ENCODE data around the gene TRAF4. TPM values are rescaled to one million over a fixed set of nuclear protein-coding genes. Genes with fewer than 3 reads are reported as not detected.

The TRAF4 gene
- total RNA-seq, 1 experiment from 2014 or later: 104 TPM

- no peaks in the 10 kb centered on the region for H3K9me2 ChIP-seq (replicated peaks; ENCODE audit: low read length)
- no peaks in the 10 kb centered on the region for H3K4me1 ChIP-seq (ENCODE audit: insufficient read depth, low read length)
- no peak overlapping the region for H3K27ac ChIP-seq (ENCODE audit: low read length)
- no peak for DNase-seq
- ChIA-PET POLR2A (ENCODE audit: unreplicated experiment) (no interaction called here), CTCF (no interaction called here)
- no peak for TF ChIP-seq EZH2phosphoT487 (IDR thresholded peaks at IDR 0.05; ENCODE audit: borderline replicate concordance, low read length)
- no peaks in the 10 kb centered on the region for H3K36me3 ChIP-seq (ENCODE audit: low read depth, low read length)
- H3K27me3 ChIP-seq (ENCODE audit: low read length): no peaks in the 10 kb centered on the region
- no TSS peak for BruUV-seq (replicated peaks)
- H3K4me3 ChIP-seq (ENCODE audit: low read length): no peak overlapping the region
- ATAC-seq: no peak
- H3F3A ChIP-seq (ENCODE audit: low read length, unreplicated experiment): no peaks in the 10 kb centered on the region
- intact Hi-C loops (cut with micrococcal nuclease): no loop called here
- H2AFZ ChIP-seq (ENCODE audit: low read length): no peak overlapping the region
- no peak overlapping the region for H3K9ac ChIP-seq (ENCODE audit: low read length)
- H3K9me3 ChIP-seq (ENCODE audit: low read length): no peaks in the 10 kb centered on the region
- no peak overlapping the region for H3K4me2 ChIP-seq (ENCODE audit: low read length)
- peaks cover 14% of the 10 kb centered on the region; the same call in 1 of the 2 replicates for H3K79me2 ChIP-seq (ENCODE audit: low read length)
- no peaks in the 10 kb centered on the region for H4K20me1 ChIP-seq (ENCODE audit: low read length)
These were observed 52.3 kb downstream of the TRAF4 start for GRCh38 chr17:28796062-28796461.

Other genes starting within 250 kb of the TRAF4 start
- not detected in 2 replicates for gene FOXN1, start 237.7 kb upstream of the TRAF4 start, total RNA-seq (2014; rRNA removed)
- gene UNC119, start 191.4 kb upstream of the TRAF4 start, total RNA-seq (2014; rRNA removed): 68.4 and 82.1 TPM in 2 replicates
- 15.8 and 22.4 TPM in 2 replicates for gene PIGS, start 172.5 kb upstream of the TRAF4 start, total RNA-seq (2014; rRNA removed)
- gene ALDOC, start 167.1 kb upstream of the TRAF4 start, total RNA-seq (2014; rRNA removed): 42.6 and 72.9 TPM in 2 replicates
- gene SPAG5, start 145.0 kb upstream of the TRAF4 start, total RNA-seq (2014; rRNA removed): 86.6 and 118 TPM in 2 replicates
- gene RSKR, start 129.8 kb upstream of the TRAF4 start, total RNA-seq (2014; rRNA removed): 4.4 and 7.2 TPM in 2 replicates
- 103 and 171 TPM in 2 replicates for gene BLTP2, start 98.9 kb upstream of the TRAF4 start, total RNA-seq (2014; rRNA removed)
- gene SDF2, start 82.1 kb upstream of the TRAF4 start, total RNA-seq (2014; rRNA removed): 31.6 and 34.0 TPM in 2 replicates
- gene SUPT6H, start 81.8 kb upstream of the TRAF4 start, total RNA-seq (2014; rRNA removed): 32.2 and 38.8 TPM in 2 replicates
- 1.9 and 2.6 TPM in 2 replicates for gene PROCA1, start 32.1 kb upstream of the TRAF4 start, total RNA-seq (2014; rRNA removed)
- gene RAB34, start 26.1 kb upstream of the TRAF4 start, total RNA-seq (2014; rRNA removed): 207 and 211 TPM in 2 replicates
- gene RPL23A, start 24.0 kb upstream of the TRAF4 start, total RNA-seq (2014; rRNA removed): 390 and 515 TPM in 2 replicates
- gene TLCD1, start 17.8 kb upstream of the TRAF4 start, total RNA-seq (2014; rRNA removed): 7.1 and 9.3 TPM in 2 replicates
- gene NEK8, start 15.2 kb upstream of the TRAF4 start, total RNA-seq (2014; rRNA removed): 2.4 and 3.7 TPM in 2 replicates
- gene FAM222B, start 98.8 kb downstream of the TRAF4 start, total RNA-seq (2014; rRNA removed): 4.8 and 6.5 TPM in 2 replicates
- 25.8 and 30.5 TPM in 2 replicates for gene ERAL1, start 111.0 kb downstream of the TRAF4 start, total RNA-seq (2014; rRNA removed)
- 23.1 and 34.7 TPM in 2 replicates for gene FLOT2, start 153.7 kb downstream of the TRAF4 start, total RNA-seq (2014; rRNA removed)
- gene DHRS13, start 159.1 kb downstream of the TRAF4 start, total RNA-seq (2014; rRNA removed): 4.9 and 5.1 TPM in 2 replicates
- 20.6 and 25.0 TPM in 2 replicates for gene PHF12, start 207.5 kb downstream of the TRAF4 start, total RNA-seq (2014; rRNA removed)

All from PC-3 (cell line).